HuH-7.5 (cell line): Measurements from ENCODE around the gene RPS8.
"Not testable (repeated sequence)": the region's sequence is repeated elsewhere in the genome, so short reads cannot be mapped to it uniquely, and the experiment has no call there.

Source experiments
- DNase-seq: peaks from one replicate; pipeline ENCODE4 v3.0.0; 2011; ENCODE audit warnings: low spot score

Gene RPS8

GRCh38 chr1:44803062-44803311 is 27.6 kb downstream of the RPS8 start:
- no peak for DNase-seq

- DNase-seq, result no peak
Measured at GRCh38 chr1:44803312-44804095, 28.2 kb downstream of the RPS8 start.

GRCh38 chr1:44805311-44806024 is 30.1 kb downstream of the RPS8 start:
- no peak for DNase-seq

DNA sequence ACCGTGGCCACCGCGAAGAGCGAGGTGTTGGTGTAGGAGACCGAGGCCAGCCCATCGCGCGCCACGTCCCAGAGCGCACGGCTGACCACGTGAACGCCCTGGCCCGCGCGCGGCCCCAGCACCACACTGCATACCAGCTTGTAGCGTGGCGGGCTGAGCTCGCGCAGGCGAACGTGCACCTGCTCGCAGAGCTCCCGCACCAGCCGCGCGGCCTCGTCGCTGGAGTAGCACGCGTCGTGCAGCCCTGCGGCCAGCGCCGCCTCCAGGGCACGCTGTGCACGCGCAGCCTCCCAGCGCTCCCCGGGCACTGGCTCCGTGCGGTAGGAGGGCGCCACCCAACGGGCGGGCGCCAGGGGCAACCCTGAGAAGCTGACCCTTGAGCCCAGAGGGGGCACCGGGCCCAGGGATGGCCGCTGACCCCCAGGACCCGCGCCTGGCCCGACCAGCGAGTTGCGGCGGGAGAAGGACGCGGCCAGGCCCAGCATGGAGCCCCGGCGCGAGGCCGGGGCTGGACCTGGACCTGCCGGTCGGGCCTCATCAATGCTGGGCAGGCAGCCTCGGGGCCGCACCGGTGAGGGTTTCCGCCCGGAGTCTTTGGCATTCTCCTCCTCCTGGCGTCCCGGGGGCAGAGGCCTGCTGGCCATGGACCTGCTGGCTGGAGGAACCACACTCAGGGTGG is 30.8 kb downstream of the RPS8 start:
- no peak for DNase-seq

DNA sequence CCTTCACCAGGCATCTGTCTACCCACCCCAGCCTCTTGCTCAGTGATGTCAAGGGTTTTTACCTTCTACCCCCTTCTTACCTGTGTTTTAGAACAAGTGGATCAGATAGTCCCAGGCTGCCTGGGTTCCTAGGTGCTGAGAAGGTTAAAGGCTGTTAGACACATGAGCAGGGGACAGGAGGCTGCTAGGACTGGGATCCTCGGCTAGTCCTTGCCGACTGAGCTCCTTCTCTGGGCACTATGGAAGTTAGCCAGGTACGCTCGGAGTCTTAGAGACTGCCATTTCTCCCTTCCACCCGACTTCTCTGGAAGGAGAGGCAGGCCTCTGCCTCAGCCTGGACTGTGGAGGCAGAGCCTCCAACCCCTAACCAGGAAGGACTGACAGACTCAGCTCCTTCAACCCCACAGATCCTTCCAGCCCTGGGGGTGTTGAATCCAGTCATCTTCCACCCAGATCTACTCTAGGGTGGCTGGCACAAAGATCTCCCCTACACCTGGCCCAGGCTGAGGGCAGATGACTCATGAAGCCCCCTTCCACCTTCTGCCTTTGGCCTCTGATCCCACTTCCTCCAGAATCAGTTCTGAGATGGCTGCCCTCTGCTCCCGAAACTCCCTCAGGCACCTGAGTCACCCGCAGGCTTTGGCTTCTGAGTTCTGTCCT is 31.5 kb downstream of the RPS8 start, which contains the start of gene DYNLT4:
Gene DYNLT4, minus strand, starts transcription at position 648 of the 660 bp plus-strand sequence. CDS start 683 bp downstream, outside the sequence.
- no peak for DNase-seq

- DNase-seq, result peak; percentile 98
Measured at GRCh38 chr1:44807364-44808062, 32.2 kb downstream of the RPS8 start.

DNA sequence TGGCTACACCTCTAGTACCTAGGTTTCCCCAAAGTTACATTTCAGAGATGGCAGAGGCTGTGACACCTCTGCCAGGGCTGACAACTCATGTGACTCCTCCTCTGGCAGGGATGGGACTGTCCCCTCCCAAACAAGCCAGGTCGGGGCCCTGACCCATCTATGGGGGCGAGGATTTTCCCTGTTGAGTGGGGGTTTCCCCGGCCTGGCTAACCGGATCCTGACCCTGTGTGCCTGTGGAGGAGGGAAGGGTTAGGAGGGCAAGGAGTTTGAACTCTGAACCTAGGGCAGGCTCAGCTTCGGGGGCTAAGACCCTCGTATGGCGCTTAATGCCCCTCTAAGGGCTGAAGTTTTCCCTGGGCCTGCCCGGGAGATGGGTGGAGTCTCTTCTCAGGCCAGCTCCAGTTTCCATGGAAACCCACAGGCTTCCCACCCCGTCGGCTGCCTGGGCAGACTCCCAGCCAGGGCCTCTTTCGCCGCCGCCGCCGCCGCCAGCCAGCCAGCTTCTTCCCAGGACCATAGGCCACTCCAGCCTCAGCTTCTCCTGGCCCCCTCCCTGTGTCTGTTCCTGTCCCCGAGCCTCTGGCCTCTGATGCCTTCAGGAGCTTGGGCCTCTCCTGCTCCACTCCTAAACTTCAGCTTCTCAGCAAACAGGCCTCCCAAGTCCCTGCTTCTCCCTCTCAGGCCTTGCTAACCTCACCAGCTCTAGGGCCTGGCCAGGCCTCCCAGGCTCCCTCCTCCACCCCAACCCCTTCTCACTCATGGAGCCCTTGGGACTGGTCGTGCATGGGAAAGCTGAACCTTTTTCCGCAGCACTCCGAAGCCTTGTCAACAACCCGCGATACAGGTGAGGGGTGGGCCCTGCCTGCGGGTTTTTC is 33.0 kb downstream of the RPS8 start, which contains the start of gene BTBD19:
Gene BTBD19, plus strand, starts transcription at position 461 of the 875 bp plus-strand sequence. Its CDS starts 298 bp downstream, at position 759.
- no peak for DNase-seq

GRCh38 chr1:44808938-44809917 is 33.9 kb downstream of the RPS8 start:
- DNase-seq, result no peak

GRCh38 chr1:44810101-44810761 is 34.9 kb downstream of the RPS8 start:
- no peak for DNase-seq

DNA sequence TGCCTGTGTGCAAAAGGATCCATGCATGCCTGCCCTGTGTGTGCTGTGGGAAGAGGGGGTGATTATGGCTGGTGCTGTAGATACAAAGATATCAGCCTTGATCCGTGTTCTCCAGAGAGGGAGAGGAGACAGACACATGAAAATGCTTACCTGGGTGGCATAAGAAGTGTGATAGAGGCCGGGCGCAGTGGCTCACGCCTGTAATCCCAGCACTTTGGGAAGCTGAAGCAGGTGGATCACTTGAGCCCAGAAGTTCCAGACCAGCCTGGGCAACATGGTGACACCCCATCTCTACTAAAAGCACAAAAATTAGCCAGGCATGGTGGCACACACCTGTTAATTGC is 35.4 kb downstream of the RPS8 start:
- DNase-seq, result not testable (repeated sequence)

DNA sequence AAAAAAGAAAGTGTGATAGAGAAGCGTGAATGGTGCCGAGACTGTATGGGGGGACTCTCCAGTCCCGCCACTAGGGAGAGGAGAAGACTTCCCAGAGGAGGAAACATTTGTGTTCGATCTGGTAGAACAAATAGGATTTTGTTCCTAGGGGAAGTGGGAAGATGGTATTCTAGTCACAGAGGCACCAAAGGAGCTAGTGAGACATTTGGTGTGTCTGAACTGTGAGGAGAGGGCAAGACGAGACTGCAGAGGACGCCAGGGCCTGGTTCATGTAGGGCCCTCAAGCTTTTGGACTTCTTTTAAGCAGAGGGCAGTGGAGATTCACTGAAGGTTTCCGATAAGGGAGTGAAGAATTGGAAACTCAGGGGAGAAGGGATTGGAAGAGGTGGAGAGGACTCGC is 35.9 kb downstream of the RPS8 start:
- DNase-seq, result no peak

GRCh38 chr1:44812822-44813543 is 37.6 kb downstream of the RPS8 start:
- no peak for DNase-seq

DNA sequence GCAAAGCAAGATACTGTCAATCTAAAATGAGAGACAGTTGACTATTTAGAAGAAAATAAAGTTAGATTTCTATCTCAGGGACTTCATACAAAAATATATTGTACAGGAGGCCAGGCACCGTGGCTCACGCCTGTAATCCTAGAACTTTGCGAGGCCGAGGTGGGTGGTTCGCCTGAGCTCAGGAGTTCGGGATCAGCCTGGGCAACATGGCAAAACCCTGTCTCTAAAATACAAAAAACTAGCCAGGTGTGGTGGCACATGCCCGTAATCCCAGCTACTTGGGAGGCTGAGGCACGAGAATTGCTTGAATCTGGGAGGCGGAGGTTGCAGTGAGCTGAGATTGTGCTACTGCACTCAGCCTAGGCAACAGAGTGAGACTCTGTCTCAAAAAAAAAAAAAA is 40.6 kb downstream of the RPS8 start:
- DNase-seq, result not testable (repeated sequence)

DNA sequence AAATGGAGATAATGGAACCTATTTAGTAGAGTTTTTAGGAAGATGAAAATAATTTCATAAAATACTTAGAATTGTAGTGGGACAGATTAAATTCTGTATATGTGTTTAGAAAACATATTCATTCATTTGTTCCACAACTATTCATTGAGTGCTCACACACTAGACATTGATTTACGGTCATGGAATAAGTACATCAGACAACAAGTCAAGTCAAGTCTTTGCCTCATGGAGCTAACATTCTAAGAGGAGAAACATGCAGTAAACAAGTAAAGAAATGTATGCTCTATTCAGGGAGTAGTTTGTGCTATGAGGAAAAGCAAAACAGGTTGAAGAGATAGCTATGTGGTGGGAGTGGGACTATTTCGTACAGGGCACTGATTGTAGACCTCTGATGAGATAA is 42.0 kb downstream of the RPS8 start:
- DNase-seq, result no peak

GRCh38 chr1:44817771-44818495 is 42.6 kb downstream of the RPS8 start:
- DNase-seq, result no peak

DNA sequence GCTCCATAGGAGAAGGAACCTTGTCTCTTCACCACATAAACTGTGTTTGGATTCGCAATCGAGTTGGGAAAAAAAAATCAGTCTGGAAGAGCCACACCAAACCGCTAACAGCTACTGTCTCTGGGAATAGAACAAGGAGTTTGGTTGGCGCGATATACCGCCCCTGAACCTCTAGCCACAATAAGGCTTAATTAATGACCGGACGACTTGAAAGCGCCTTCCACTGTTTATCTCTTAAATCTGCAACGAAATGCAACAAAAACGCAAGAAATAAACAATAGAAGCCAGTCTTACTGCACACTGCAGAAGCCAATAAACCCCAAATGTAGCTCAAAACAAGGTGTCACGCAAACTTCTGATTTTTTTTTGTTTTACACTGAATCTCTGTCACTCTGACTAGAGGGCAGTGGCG is 43.9 kb downstream of the RPS8 start:
- no peak for DNase-seq

DNA sequence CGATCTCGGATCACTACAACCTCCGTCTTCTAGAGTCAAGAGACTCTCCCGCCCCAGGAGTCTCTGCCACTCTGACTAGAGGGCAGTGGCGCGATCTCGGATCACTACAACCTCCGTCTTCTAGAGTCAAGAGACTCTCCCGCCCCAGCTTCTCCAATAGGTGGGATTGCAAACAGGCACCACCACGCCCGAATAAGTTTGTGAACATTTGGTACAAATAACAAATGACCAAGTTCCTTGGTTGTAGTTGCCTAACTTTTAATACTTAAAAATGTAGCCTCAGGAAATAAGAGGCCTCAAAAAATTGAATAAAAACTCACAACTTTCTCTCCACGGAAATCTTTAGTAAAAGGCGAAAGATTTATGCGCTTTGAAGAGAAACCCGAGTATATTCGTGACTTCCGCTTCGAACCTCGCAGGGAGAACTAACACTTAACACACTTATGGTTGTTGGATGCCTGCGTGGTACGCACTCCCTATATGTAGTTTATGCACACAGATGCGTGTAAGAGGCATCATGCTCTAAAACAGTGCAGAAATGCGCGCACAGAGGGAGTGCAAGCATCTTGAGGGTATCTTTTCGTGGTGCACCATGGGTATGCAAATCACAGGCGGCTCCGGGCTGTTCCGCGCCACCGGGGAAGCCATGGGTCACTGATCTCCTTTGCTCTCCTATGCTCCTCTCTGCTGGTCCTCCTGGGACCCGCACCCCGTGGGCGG is 44.4 kb downstream of the RPS8 start:
- DNase-seq, result peak; percentile 88
